Erythroblast (primary cell): ENCODE data around the gene FAM184A.

Experiments used
- GATA1 ChIP-seq: IDR thresholded peaks from 2 replicates; pipeline ENCODE4 v1.6.1; 2011; ENCODE audit warnings: low read depth, mild to moderate bottlenecking, control low read depth, low read length, moderate library complexity
- POLR2A ChIP-seq: IDR thresholded peaks from 2 replicates; pipeline ENCODE4 v1.6.1; 2011; ENCODE audit warnings: mild to moderate bottlenecking, low read length

GRCh38 chr6:119065382-119065781 lies 13.1 kb downstream of the FAM184A start:
- TF ChIP-seq POLR2A (no peak), GATA1 (no peak)
